HG02970 (cell line): Measurements from ENCODE around the gene CDC42.

Experiments used
- ATAC-seq: cut with Tn5 transposase; IDR thresholded peaks from one replicate; pipeline ENCODE4 v1.9.1; 2021; ENCODE audit warnings: mild to moderate bottlenecking, moderate library complexity, moderate number of reproducible peaks; ENCODE audit not compliant: unreplicated experiment, low FRiP score

The CDC42 gene

DNA sequence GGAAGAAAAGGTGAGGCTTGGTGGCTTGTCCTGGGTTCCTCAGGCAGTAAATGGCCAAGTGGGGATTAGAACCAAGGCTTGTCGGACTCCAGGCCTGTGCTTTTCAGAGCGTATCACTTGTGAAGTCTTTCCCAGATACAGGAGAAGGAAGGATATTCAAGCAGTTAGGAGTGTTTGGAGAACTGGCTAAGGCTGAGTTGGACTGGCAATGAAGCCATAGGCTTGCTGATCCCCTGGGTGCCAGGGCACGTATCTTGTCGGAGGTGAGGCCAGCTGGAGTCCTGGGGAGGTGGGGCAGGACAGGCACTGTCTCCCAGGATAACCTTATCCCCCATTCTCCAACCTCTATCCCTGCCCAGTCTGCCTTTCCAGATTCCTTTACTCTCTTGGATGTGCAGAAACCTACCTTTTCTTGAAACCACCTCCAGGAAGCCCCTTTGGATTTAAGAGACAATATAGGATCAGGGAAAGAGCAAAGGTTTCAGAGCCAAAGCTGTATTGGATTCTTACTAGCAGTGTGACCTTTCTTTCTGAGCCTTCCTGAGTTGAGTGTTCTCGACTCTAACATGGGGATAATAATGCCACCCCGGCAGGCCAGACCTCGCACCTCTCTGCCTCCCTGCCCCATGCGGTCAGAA lies 72.2 kb downstream of the CDC42 start:
- no peak for ATAC-seq

DNA sequence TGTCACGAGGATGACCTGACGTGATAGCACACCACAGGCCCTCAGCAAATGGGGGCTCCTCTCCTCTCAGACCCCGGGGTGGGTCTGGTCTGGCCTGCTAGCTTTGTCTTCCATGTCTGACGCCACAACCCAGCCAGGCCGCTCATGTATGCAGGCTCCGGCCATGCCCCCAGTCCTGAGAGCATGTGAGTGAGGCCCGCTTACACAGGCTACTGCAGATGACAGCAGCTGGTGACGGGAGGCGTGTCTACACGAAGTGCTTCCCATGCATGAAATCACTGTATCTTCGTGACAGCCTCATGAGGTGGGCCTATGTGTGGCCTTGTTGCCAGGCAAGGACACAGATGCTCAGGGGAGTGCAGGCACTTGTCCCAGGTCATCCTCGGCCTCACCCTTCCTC lies 74.0 kb downstream of the CDC42 start:
- ATAC-seq: no peak

DNA sequence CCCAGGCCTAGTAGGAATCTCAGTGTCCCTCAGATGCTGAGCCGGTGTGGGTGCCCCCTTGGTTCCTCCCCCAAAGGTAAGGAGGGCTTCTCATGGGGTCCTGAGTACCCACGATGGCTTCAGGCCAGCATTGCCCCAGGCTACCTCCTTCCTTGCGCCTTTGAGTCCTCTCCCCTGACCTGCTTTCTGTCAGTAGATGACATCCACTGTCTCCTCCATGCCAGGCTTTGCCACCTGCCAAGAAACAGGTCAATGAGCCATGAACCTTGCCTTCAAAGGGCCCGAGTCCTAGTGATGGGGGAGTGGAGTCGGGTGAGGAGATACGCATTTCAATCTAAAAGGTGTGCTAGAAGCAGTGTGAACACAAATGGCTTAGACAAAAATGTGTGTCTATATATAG lies 74.7 kb downstream of the CDC42 start:
- ATAC-seq: no peak

DNA sequence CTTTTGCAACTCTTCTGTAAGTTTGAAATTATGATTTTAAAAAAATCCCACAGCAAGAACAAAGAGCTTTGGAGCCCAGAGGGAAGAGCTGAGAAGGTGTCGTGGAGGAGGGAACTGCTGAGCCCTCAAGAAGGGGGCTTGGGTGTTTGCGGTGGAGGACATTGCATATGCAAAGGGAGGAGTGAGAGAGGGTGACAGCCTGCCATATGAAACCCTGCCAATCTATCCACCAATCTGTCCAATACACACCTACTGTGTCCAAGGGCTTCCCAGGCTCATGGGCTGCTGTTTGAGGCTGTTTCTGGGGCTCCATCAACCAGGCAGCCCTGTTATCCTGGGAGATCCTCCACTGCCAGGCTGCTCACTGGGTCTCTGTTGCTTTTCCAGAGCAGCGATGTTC lies 75.2 kb downstream of the CDC42 start:
- ATAC-seq: no peak

DNA sequence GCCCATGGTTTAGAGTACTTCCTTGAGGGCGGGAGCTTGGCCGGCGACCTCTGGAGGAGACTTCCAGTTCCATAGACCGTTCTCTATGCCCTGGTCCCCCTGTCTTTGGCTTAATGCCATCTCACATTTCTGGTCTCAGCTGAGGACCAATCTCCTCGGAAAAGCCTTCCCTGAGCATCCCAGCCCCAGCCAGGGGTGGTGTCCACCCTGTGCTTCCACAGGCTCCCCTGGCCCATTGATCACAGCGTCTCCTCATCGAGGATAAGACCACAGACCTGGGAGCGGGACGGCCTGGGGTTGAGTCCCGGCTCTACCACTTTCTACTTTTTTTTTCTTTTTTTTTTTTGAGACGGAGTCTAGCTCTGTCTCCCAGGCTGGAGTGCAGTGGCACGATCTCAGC lies 75.9 kb downstream of the CDC42 start:
- ATAC-seq: no peak

DNA sequence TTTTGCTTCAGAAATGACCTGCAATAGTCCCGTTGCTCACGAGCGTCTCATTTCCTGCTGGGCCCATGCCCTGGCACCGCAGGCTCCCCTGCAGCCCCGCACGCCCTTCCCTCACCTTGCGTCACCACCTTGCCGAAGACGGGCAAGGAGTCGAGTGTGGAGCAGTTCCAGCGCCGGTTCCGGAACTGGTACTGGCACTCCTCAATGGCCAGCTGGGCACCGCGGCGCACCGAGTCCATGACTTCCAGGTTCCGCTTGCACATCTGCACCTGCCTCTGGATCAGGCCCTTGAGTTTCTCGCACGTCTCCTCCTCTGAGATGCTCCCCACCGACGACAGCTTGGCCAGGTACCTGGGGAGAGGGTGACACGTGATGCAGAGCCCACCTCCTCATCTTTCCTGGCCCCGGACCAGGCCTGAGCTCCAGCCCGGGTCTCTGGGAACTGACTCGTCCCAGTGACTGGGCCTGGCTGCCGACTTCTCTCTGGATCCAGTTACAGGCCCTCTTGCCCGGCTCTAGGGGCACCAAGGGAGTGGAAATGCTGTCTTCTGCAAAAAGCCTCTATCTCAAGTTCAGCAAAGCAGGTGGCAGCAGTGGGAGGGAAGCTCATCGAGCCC lies 77.1 kb downstream of the CDC42 start:
- no peak for ATAC-seq

DNA sequence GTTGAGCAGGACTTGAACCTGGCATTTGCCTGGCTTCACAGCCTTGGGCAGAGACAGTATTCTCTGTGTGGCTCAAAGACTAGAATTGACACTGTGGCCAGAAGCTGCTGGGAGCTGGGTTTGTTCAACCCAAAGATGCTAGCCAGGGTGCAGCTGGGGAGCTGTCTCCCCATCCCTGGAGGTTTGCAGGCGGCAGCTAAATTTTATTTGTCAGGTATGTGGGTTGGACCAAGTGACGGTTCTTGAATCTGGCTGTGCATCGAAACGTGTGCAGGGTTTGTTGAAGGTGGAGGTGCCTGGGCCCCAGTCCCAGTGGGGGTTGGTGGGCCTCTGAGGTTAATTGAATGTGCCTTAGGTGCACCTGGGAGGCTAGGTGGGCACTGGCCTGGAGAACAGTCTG lies 78.6 kb downstream of the CDC42 start:
- no peak for ATAC-seq

DNA sequence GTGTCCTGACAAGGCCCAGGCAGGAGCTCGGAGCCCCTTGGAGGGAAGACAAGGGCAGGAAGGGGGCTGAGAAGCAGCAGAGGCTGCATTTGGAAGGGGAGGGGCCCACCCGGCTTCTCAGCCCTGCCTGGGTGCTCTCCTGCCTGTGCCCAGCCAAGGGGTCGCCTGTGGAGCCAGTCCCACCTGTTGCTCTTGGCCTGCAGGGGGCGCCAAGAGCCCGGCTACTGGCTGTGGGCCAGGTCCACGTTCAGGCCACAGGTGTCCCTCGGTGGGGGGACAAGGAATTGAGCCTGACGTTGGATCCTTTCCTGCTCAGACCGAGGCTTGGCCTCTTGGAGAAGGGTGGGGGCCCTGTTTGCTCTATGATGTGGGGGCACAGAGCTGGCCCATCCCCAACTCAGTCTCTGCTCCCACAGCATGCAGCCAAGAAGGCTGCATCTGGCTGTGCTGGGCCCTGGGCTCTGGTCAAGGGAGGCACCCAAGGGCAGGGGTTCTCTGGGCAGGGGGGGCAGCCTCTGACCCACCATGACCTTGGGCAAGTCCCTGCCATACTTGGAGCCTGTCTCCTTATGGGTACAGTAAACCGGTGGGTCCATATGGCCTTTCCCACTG lies 79.5 kb downstream of the CDC42 start:
- ATAC-seq: no peak

DNA sequence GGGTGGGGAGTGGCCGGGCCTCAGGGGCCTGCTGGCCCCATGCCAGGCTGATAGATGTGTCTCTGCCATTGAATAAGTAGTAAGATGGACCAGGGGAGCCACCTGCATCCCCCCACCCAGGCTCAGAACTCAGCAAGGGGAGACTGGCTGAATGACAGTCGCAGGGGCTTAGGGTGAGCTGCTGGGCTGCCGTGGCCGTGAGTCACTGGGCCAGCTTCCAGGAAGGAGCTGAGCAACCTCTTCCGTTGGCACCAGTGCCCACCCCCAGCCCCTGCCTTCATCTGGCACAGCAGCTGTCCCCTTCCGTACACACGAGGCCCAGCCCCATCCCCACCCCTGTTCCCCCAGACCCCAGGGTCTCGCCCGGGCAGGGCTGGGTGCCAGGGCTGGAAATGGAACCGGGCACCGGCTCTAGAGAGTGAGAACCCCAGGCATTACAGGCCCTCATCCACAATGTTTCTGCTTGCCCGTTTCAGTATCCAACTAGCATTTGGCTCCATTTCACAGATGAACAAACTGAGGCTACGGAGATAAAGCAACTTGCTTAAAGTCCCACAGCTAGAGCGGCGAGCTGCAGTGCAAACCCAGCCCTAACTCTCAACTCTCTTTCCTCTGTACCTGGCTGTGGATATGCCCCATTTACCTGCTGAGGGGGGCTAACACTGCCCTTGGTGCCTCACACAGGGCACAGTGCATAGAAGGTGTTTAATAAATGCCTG lies 80.2 kb downstream of the CDC42 start:
- no peak for ATAC-seq

DNA sequence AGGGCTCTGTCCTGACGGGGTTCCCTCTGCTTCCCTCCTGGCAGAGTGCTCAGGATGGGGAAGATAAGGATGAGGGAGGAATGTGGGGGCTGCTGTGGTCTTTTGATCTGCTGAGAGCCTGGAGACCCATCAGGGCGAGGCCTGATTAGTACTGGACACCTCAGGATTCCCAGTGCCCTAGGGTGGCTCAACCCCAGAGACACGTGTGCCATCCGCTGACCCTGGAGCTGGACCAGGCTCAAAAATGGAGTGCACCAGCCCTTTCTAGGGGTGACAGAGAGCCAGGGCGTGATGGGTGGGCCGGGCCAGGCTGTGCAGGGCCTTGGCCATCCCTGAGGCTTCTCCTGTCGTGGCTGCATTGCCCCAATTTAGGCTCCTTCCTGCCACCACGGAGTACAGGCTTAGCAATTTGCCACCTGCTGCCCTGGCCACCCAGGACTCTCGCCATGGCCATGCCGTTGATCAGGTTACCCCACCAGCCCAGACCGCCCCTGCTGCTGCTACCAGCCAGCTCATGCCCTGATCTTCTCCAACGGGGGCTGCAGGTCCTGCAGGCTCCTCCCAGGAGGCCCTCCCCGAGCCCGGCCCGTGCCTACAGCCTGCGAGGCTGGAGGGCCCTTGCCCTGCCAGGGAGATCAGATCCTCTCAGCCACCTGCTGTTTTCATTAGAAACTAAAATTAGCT lies 80.9 kb downstream of the CDC42 start:
- no peak for ATAC-seq

DNA sequence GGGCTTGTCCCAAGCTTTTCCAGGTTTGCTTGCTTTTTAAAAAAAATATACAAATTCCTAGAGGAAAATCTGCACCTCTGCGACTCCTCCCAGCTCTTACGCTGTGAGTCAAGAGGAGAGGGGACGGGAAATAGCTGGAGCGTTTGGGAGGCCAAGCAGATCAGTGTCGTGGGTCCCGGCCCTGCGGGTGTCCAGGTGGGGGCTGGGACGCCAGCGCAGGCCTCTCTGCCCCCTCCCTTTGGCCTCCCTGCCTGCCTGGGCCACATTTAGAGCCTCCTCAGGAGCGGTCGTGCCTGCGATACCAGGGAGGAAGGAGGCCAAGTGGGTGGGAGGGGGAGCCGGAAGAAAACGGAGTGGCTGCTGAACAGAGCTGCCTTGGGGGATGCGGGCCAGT lies 81.4 kb downstream of the CDC42 start:
- ATAC-seq: no peak

DNA sequence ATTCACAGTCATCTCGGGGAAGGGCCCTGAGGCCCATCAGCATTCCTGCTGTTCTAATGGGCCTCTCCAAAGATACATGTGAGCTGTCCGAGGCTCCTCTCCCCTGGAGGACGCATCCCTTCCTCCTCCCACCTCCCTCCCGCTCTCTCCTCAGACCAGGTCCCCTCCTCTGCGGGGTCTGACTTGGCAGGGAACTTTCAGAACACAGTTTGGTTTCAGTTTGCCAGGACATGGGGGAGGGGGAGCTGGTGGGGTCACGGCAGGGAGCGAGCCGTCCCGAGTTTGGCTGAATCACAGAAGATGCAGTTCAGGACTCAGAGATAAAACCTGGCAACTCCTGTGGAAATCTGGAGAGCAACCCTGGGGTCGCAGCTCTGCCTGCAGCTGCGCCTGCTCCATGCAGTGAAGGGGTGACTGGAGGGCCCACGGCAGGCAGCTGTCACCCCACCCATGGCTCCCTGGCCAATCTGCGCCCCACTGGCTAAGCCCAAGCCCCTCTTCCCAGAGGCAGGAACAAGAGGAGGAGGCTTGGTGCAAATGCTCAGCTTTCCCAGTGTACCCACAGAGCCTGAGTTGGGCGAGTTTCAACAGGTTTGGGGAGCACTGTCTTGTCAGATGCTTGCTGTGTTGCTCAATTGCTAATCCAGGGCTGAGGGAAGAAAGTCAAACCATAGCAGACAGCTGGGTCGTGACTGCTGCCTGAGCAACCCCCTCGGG lies 84.7 kb downstream of the CDC42 start:
- no peak for ATAC-seq

DNA sequence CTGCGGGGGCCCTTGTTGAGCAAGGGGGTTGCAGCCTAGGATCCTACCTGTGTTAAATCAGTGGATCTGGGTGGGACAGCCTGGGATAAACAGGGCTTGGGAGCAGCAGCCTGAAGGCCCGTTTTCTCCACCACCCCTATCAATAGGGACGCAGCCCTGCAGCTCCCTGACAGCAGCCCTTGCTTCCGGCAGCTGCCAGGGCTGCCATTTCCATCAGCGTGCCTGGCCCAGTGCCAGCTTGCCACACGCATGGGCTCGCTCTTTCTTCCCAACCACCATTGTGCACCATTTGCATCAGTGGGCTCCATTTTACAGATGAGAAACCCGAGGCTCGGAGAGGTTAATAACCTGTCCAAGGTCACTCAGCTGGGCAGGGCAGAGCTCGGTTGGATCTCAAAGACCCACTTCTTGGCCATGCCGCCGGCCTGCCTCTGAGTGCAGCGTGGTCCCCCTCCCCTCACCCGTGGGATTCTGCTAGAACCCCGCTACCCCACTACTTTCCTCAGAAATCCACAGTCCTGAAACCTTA lies 86.6 kb downstream of the CDC42 start:
- no peak for ATAC-seq

DNA sequence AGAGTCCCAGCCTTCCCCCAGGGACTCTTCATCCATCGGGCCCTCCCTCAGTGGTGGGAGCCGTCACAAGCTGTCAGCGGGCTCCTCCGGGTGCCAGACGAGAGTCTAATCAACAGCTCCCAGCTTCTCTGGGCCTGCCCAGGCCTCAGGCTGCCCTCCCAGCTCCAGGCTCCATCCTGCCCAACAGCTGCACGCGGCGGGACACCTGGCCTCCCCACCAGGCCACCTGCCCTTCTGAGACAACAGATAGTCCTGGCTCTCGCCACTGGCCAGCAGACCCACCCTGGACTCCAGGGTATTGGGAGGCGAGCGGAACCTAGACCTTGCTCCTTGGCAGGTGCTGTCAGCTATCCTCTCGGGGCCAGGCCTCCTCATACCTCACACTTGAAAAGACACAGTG lies 87.3 kb downstream of the CDC42 start:
- ATAC-seq: no peak
